ENCODE measurements around the gene ANKRD40CL.

DNA sequence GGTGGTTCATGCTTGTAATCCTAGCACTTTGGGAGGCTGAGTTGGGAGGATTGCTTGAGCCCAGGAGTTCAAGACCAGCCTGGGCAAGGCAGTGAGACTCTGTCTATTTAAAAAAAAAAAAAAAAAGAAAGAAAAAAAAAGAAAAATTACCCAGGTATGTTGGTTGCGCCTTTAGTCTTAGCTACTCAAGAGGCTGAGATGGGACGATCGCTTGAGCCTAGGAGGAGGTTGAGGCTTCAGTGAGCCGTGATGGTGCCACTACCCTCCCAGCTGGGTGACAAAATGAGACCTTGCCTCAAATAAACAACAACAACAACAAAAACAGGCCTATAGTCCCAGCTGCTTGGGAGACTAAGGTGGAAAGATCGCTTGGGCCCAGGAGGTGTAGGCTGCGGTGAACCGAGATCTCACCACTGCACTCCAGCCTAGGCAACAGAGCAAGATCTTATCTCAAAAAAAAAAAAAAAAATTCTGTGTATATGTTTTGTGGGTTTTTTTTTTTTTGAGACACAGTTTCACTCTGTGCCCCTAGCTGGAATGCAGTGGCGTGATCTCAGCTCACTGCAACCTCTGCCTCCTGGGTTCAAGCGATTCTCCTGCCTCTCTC, 12.5 kb upstream of the ANKRD40CL start:
- TF ChIP-seq, protein P1, sequence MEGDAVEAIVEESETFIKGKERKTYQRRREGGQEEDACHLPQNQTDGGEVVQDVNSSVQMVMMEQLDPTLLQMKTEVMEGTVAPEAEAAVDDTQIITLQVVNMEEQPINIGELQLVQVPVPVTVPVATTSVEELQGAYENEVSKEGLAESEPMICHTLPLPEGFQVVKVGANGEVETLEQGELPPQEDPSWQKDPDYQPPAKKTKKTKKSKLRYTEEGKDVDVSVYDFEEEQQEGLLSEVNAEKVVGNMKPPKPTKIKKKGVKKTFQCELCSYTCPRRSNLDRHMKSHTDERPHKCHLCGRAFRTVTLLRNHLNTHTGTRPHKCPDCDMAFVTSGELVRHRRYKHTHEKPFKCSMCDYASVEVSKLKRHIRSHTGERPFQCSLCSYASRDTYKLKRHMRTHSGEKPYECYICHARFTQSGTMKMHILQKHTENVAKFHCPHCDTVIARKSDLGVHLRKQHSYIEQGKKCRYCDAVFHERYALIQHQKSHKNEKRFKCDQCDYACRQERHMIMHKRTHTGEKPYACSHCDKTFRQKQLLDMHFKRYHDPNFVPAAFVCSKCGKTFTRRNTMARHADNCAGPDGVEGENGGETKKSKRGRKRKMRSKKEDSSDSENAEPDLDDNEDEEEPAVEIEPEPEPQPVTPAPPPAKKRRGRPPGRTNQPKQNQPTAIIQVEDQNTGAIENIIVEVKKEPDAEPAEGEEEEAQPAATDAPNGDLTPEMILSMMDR (optimal IDR thresholded peaks at IDR 0.05 in 1 of 3, IDR thresholded peaks at IDR 0.05 in 1 of 3, conservative IDR thresholded peaks at IDR 0.05 in 1 of 3; ENCODE audit: extremely low read depth in 1 of 3, insufficient read depth in 2 of 3, low read length in 3 of 3) = no peak
- no peak for TF ChIP-seq EZH2 (IDR thresholded peaks at IDR 0.05; ENCODE audit: low read length)
